ENCODE results near the gene GRIK1.

The GRIK1 gene

DNA sequence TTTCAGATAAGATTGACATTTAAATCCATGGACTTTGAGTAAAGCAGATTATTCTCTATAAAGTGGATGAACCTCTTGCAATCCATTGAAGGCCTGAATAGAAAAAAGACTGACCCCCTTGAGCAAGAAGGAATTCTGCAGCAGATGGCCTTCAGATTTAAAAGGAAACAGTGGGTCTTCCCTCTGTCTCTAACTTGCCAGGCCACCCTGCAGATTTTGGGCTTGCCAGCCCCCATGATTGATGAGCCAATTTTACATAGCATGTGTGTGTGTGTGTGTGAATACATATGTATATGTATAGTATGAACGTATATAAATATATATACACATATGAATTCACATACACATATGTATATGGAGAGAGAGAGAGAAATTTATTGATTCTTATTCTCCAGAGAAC lies 113.4 kb downstream of the GRIK1 start:
- no peak for DNase-seq

DNA sequence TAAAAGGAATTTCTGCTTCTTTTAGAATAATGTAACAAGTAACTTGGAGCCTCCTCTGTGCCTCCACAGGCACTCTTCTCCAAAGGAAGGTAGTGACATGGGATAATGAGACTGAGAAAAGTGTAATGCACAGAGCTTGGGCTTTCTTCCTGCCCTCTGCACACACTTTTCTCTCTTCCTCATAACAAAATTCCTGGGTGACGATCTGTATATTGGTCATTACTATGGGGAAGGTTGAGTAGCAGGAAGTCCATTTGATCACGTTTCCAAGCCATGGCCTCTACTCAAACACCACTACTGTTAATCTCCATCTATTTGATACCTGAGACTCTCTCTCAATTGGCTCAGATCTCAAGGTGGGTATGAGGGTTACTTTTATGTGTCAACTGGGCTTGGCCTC lies 113.9 kb downstream of the GRIK1 start:
- DNase-seq = no peak

GRCh38 chr21:29825345-29825744 lies 114.5 kb downstream of the GRIK1 start:
- DNase-seq = no peak

- no peak for DNase-seq
These were observed 117.7 kb downstream of the GRIK1 start for GRCh38 chr21:29822064-29822463.

- no peak for DNase-seq
These were observed 118.6 kb downstream of the GRIK1 start for GRCh38 chr21:29821230-29821629.

GRCh38 chr21:29819675-29820326 lies 120.0 kb downstream of the GRIK1 start:
- DNase-seq = no peak

- DNase-seq = no peak
These were observed 121.3 kb downstream of the GRIK1 start for GRCh38 chr21:29818383-29818921.

DNA sequence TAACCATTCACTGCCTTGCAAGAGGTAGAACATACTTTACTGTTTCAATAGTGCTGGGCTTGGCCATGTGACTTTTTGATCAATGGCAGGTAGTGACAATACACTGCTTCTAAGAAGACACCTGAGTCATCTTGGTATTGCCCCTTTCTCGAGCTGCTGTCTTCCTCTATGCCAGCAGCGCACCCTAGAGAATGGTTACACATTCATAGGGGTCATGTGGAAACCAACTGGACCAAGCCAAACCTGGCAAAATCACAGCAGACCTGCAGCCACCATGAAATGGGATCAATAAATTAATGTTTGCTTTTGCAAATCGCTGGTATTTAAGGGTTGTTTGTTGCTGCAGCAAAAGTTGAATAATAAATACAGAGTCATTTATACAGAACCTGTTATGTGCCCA lies 122.3 kb downstream of the GRIK1 start:
- DNase-seq = no peak

GRCh38 chr21:29812947-29813346 lies 126.8 kb downstream of the GRIK1 start:
- DNase-seq = no peak

DNA sequence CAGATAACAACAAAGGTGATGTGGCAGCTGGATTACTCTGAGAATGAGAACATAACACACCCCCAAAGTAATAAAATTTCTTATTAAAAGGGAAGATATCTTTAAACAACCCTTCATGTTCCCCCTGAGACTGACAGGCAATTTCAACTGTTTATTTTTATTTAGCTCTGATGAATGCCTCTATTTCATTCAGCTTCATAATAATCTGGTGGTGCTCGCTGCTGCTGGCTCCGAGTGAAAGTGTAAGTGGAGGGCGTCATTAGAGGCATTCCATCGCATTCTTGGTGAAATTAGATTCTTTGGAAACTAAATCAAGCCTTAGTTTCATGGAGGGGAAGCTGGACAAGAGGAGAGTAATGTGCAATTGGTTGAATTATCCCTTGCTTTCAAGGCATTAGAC lies 128.9 kb downstream of the GRIK1 start:
- no peak for DNase-seq

DNA sequence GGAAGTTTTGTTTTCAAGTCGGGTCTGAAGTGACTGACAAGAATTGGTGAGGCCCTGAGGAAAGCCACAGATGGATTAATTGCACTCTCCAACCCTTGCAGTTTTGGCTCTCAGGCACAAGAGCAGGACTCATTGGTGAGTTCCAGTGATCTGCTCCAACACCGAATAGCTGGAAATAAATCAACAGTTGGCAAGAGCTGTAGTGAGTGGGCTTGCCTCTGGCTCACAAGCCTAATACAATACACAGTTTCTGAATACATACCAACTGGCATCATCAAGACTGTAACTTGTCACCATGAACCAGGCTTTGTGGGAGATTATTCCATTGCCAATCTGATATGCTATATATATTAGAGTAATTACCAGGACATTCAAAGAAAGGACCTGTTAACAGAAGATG lies 131.6 kb downstream of the GRIK1 start:
- no peak for DNase-seq

- no peak for DNase-seq
These were observed 134.7 kb downstream of the GRIK1 start for GRCh38 chr21:29805105-29805504.

GRCh38 chr21:29803191-29803590 lies 136.6 kb downstream of the GRIK1 start:
- no peak for DNase-seq

GRCh38 chr21:29801122-29801521 lies 138.7 kb downstream of the GRIK1 start:
- no peak for DNase-seq

DNA sequence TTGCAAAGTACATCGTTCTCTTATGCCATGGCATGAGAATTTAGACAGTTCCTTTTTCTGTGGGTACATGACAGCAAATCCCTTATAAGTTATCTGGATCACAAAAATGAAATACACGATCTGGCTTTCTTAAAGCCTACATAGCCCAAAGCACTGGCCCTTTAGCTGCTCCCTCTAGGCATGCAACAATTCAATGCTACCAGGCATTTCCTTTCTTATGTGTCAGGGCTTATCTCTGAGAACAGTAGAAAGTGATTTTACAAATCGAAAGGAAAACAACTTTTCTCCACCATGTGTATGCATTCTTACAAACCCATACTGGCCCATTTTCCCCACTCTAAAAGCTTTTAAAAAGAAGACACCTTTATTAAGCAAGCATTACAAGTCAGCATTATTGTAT lies 139.7 kb downstream of the GRIK1 start:
- DNase-seq = no peak

GRCh38 chr21:29798840-29799239 lies 141.0 kb downstream of the GRIK1 start:
- DNase-seq = no peak

- no peak for DNase-seq
These were observed 142.6 kb downstream of the GRIK1 start for GRCh38 chr21:29797155-29797554.

GRCh38 chr21:29793712-29794111 lies 146.1 kb downstream of the GRIK1 start:
- DNase-seq = no peak

- no peak for DNase-seq
These were observed 150.4 kb downstream of the GRIK1 start for GRCh38 chr21:29789393-29789792.

- DNase-seq = no peak
These were observed 151.0 kb downstream of the GRIK1 start for GRCh38 chr21:29788752-29789151.

GRCh38 chr21:29787361-29787909 lies 152.4 kb downstream of the GRIK1 start:
- no peak for DNase-seq

DNA sequence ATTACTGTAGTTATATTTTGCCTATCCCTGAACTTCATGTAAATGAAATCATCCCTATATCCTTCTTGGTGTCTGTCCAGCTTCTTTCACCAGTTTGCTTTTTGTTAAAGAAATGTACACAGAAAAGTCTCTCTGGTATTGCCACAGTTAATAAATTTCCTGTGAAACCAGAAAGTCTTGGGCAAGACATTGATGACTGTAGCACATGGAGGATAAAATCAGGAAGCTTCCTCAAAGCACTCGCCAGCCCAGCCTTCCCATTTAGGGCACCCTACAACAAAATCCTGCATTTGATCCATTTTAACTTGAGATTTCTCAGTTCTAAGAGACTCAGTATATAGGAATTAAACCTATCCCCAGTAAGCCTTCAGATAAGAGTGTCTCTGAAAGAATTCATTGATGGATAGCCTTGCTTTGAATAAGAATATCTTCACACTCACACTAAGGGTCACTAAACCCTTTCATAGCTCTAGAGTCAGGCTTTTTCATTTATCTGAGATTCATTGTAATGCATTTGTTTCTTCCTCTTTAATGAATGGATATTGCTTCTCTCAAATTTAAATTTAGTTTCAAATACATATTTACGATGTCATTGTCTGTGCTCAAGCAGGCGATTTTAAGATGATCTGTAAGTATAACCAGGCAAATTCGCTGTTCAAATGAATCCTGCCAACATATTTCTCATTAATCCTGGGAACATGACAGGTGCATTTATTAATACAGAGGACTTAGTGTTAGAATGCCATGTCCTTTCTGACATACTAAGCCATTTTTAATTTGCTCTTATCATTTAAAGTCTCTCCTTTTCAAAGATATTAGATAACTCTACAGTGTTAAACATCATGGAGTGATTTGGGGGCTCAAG lies 153.1 kb downstream of the GRIK1 start:
- no peak for DNase-seq

- DNase-seq = no peak
These were observed 162.6 kb downstream of the GRIK1 start for GRCh38 chr21:29777160-29777559.

DNA sequence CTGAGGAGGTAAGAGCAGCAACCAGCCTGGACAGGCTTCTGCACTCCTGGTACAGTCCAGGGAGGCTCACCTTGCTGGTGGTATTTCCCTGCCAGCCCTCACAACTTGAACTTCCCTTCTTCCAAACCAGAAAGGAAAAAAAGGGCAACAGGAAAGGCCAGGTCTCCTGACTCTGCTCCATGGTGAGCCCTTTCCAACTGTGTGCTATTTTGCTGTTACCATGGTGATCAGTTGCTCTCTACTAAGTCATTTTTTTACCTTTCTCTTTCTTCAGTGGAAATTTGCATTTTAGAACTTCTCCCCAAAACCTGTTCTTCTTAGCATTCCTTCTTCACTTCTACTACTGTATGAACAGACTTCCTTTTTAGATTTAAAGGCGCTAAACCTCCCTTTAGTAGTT lies 164.3 kb downstream of the GRIK1 start:
- no peak for DNase-seq
